ENCODE results near the gene CRYBB1.

CRYBB1 gene

GRCh38 chr22:26648528-26649388, 30.9 kb upstream of the CRYBB1 start:
- Histone ChIP-seq H3K27ac (ENCODE audit: low read length, poor library complexity, severe bottlenecking) (no peak overlapping the region), H3K36me3 (ENCODE audit: control insufficient read depth in 1 of 2, insufficient read depth in 2 of 2, low read depth in 1 of 2, low read length in 2 of 2) (no peaks in the 10 kb centered on the region), H3K18ac (ENCODE audit: low read depth in 1 of 2, low read length in 2 of 2) (no peak overlapping the region), H4K91ac (ENCODE audit: low read length) (no peak overlapping the region), H2BK5ac (ENCODE audit: low read depth, low read length, poor library complexity, severe bottlenecking) (no peak overlapping the region), H2BK12ac (ENCODE audit: low read length in 2 of 2) (no peak overlapping the region), H2BK15ac (ENCODE audit: low read depth, poor library complexity, severe bottlenecking) (no peak overlapping the region), H3K4me1 (ENCODE audit: control insufficient read depth, insufficient read depth, low read depth, low read length) (peaks cover 16% of the 10 kb centered on the region), H2BK120ac (ENCODE audit: low read depth, low read length) (no peak overlapping the region), H3K4me3 (ENCODE audit: insufficient read depth in 1 of 2, low read depth in 1 of 2, low read length in 2 of 2) (no peak overlapping the region), H4K8ac (ENCODE audit: low read length) (no peak overlapping the region), H3K14ac (ENCODE audit: low read length in 2 of 2) (no peak overlapping the region), H3K4me2 (ENCODE audit: low read length, poor library complexity, severe bottlenecking) (no peak overlapping the region), H3K9me3 (ENCODE audit: control insufficient read depth, low read length) (peaks cover 3% of the 10 kb centered on the region), H3K79me1 (replicated peaks; ENCODE audit: low read length, poor library complexity, severe bottlenecking) (no peaks in the 10 kb centered on the region), H3K27me3 (ENCODE audit: control insufficient read depth in 1 of 2, insufficient read depth in 1 of 2, low read length in 2 of 2) (peaks cover 59 to 92% of the 10 kb centered on the region in 2 experiments), H3K4ac (ENCODE audit: low read depth in 1 of 2, low read length in 2 of 2) (no peak overlapping the region), H3K23ac (ENCODE audit: low read length in 2 of 2) (no peak overlapping the region), H2AK5ac (ENCODE audit: low read length, severe bottlenecking) (no peak overlapping the region), H2AFZ (ENCODE audit: low read depth, low read length) (no peak overlapping the region), H3K9ac (ENCODE audit: low read length) (no peak overlapping the region)
- 85% methylated on average over 5 of the region's 6 CpGs for WGBS
- peak; percentile 27 for DNase-seq

GRCh38 chr22:26648011-26648497, 30.2 kb upstream of the CRYBB1 start:
- no peak overlapping the region for H2AFZ ChIP-seq (ENCODE audit: low read depth, low read length)
- no peak overlapping the region for H3K4me2 ChIP-seq (ENCODE audit: low read length, poor library complexity, severe bottlenecking)
- peak overlapping the region in 1 of 2 experiments; percentile 1 for H3K23ac ChIP-seq (ENCODE audit: low read length in 2 of 2)
- no peak overlapping the region for H3K14ac ChIP-seq (ENCODE audit: low read length in 2 of 2)
- no peaks in the 10 kb centered on the region for H3K36me3 ChIP-seq (ENCODE audit: control insufficient read depth in 1 of 2, insufficient read depth in 2 of 2, low read depth in 1 of 2, low read length in 2 of 2)
- H3K4me3 ChIP-seq (ENCODE audit: insufficient read depth in 1 of 2, low read depth in 1 of 2, low read length in 2 of 2): no peak overlapping the region
- H3K4me1 ChIP-seq (ENCODE audit: control insufficient read depth, insufficient read depth, low read depth, low read length): peaks cover 16% of the 10 kb centered on the region
- peaks cover 53 to 91% of the 10 kb centered on the region in 2 experiments for H3K27me3 ChIP-seq (ENCODE audit: control insufficient read depth in 1 of 2, insufficient read depth in 1 of 2, low read length in 2 of 2)
- no peak overlapping the region for H2BK12ac ChIP-seq (ENCODE audit: low read length in 2 of 2)
- no peak overlapping the region for H3K9ac ChIP-seq (ENCODE audit: low read length)
- H2BK5ac ChIP-seq (ENCODE audit: low read depth, low read length, poor library complexity, severe bottlenecking): no peak overlapping the region
- no peak overlapping the region for H2AK5ac ChIP-seq (ENCODE audit: low read length, severe bottlenecking)
- DNase-seq: no peak
- peaks cover 3% of the 10 kb centered on the region for H3K9me3 ChIP-seq (ENCODE audit: control insufficient read depth, low read length)
- no peak overlapping the region for H3K27ac ChIP-seq (ENCODE audit: low read length, poor library complexity, severe bottlenecking)
- H3K18ac ChIP-seq (ENCODE audit: low read depth in 1 of 2, low read length in 2 of 2): no peak overlapping the region
- H4K8ac ChIP-seq (ENCODE audit: low read length): no peak overlapping the region
- H4K91ac ChIP-seq (ENCODE audit: low read length): no peak overlapping the region
- H2BK15ac ChIP-seq (ENCODE audit: low read depth, poor library complexity, severe bottlenecking): no peak overlapping the region
- H3K79me1 ChIP-seq (replicated peaks; ENCODE audit: low read length, poor library complexity, severe bottlenecking): no peaks in the 10 kb centered on the region
- H3K4ac ChIP-seq (ENCODE audit: low read depth in 1 of 2, low read length in 2 of 2): no peak overlapping the region
- no peak overlapping the region for H2BK120ac ChIP-seq (ENCODE audit: low read depth, low read length)
- WGBS: 30% methylated on average over 17 of the region's 17 CpGs

DNA sequence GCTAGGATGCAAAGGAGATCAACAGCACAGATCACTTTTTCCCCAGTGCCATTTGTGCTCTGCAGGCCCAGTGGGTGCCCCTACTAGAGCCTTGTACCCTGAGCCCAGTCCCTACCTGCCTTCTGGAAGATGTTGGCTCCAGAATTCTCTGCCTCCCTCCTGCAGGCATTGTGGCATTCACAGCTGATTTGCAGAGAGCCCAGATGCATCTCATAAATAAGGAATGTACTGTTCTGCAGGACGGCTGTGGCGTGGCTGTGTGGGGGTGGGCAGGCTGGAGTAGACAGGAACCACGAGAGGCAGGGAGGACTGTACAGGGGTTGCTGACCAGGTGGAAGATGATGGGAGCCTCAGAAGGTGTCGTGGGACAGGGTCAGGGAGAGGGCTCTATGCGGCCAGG, 28.3 kb upstream of the CRYBB1 start:
- Histone ChIP-seq H2AFZ (ENCODE audit: low read depth, low read length) (no peak overlapping the region), H2BK15ac (ENCODE audit: low read depth, poor library complexity, severe bottlenecking) (no peak overlapping the region), H3K9me3 (ENCODE audit: control insufficient read depth, low read length) (peaks cover 3% of the 10 kb centered on the region), H3K4ac (ENCODE audit: low read depth in 1 of 2, low read length in 2 of 2) (no peak overlapping the region), H3K23ac (ENCODE audit: low read length in 2 of 2) (peak overlapping the region in 1 of 2 experiments; percentile 29), H3K14ac (ENCODE audit: low read length in 2 of 2) (peak overlapping the region in 1 of 2 experiments; percentile 63), H4K91ac (ENCODE audit: low read length) (no peak overlapping the region), H3K27me3 (ENCODE audit: control insufficient read depth in 1 of 2, insufficient read depth in 1 of 2, low read length in 2 of 2) (peaks cover 39 to 91% of the 10 kb centered on the region in 2 experiments), H3K4me2 (ENCODE audit: low read length, poor library complexity, severe bottlenecking) (no peak overlapping the region), H2AK5ac (ENCODE audit: low read length, severe bottlenecking) (no peak overlapping the region), H3K4me1 (ENCODE audit: control insufficient read depth, insufficient read depth, low read depth, low read length) (peaks cover 19% of the 10 kb centered on the region), H2BK5ac (ENCODE audit: low read depth, low read length, poor library complexity, severe bottlenecking) (no peak overlapping the region), H2BK120ac (ENCODE audit: low read depth, low read length) (no peak overlapping the region), H3K79me1 (replicated peaks; ENCODE audit: low read length, poor library complexity, severe bottlenecking) (no peaks in the 10 kb centered on the region), H3K27ac (ENCODE audit: low read length, poor library complexity, severe bottlenecking) (no peak overlapping the region), H3K18ac (ENCODE audit: low read depth in 1 of 2, low read length in 2 of 2) (no peak overlapping the region), H3K36me3 (ENCODE audit: control insufficient read depth in 1 of 2, insufficient read depth in 2 of 2, low read depth in 1 of 2, low read length in 2 of 2) (no peaks in the 10 kb centered on the region), H3K4me3 (ENCODE audit: insufficient read depth in 1 of 2, low read depth in 1 of 2, low read length in 2 of 2) (no peak overlapping the region), H3K9ac (ENCODE audit: low read length) (no peak overlapping the region), H2BK12ac (ENCODE audit: low read length in 2 of 2) (no peak overlapping the region), H4K8ac (ENCODE audit: low read length) (no peak overlapping the region)
- no peak for DNase-seq
- 40% methylated on average over 5 of the region's 5 CpGs for WGBS

DNA sequence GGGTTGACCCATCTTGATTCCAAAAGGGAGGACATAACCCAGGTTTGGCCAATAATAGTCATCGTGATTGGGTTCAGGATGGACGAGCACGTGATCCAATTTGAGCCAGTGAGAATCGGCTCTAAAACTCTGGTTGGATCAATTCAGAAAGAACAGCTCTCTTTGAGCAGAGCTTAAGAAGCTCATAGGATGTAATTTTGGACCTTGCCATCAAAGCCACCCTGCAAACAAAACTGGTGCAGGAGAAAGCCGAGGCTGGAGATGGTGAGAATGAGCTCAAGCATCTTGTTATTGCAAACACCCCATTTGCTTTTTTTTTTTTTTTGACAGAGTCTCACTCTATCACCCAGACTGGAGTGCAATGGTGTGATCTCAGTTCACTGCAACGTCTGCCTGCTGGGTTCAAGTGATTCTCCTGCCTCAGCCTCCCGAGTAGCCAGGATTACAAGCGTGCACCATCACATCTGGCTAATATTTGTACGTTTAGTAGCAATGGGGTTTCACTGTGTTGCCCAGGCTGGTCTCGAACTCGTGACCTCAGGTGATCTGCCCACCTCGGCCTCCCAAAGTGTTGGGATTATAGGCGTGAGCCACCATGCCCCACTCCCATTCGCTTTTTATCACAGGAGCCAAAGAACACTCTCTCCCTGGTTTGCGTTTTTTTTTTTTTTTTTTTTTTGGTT, 25.7 kb upstream of the CRYBB1 start:
- Histone ChIP-seq H2BK12ac (ENCODE audit: low read length in 2 of 2) (no peak overlapping the region), H4K91ac (ENCODE audit: low read length) (no peak overlapping the region), H3K36me3 (ENCODE audit: control insufficient read depth in 1 of 2, insufficient read depth in 2 of 2, low read depth in 1 of 2, low read length in 2 of 2) (no peaks in the 10 kb centered on the region), H3K27ac (ENCODE audit: low read length, poor library complexity, severe bottlenecking) (no peak overlapping the region), H3K4ac (ENCODE audit: low read depth in 1 of 2, low read length in 2 of 2) (no peak overlapping the region), H3K23ac (ENCODE audit: low read length in 2 of 2) (no peak overlapping the region), H2AK5ac (ENCODE audit: low read length, severe bottlenecking) (no peak overlapping the region), H3K4me3 (ENCODE audit: insufficient read depth in 1 of 2, low read depth in 1 of 2, low read length in 2 of 2) (no peak overlapping the region), H2BK15ac (ENCODE audit: low read depth, poor library complexity, severe bottlenecking) (no peak overlapping the region), H3K79me1 (replicated peaks; ENCODE audit: low read length, poor library complexity, severe bottlenecking) (no peaks in the 10 kb centered on the region), H3K18ac (ENCODE audit: low read depth in 1 of 2, low read length in 2 of 2) (no peak overlapping the region), H3K9me3 (ENCODE audit: control insufficient read depth, low read length) (no peaks in the 10 kb centered on the region), H4K8ac (ENCODE audit: low read length) (no peak overlapping the region), H3K4me1 (ENCODE audit: control insufficient read depth, insufficient read depth, low read depth, low read length) (peaks cover 19% of the 10 kb centered on the region), H3K27me3 (ENCODE audit: control insufficient read depth in 1 of 2, insufficient read depth in 1 of 2, low read length in 2 of 2) (peaks cover 24 to 91% of the 10 kb centered on the region in 2 experiments), H3K14ac (ENCODE audit: low read length in 2 of 2) (no peak overlapping the region), H3K9ac (ENCODE audit: low read length) (no peak overlapping the region), H3K4me2 (ENCODE audit: low read length, poor library complexity, severe bottlenecking) (no peak overlapping the region), H2BK5ac (ENCODE audit: low read depth, low read length, poor library complexity, severe bottlenecking) (no peak overlapping the region), H2AFZ (ENCODE audit: low read depth, low read length) (no peak overlapping the region), H2BK120ac (ENCODE audit: low read depth, low read length) (no peak overlapping the region)
- WGBS: 84% methylated on average over 15 of the region's 15 CpGs
- DNase-seq: no peak

All from mesenchymal stem cell (in vitro differentiated cells and primary cell).